Type B pancreatic cell (in vitro differentiated cells): Measurements from ENCODE around the gene RPRD2. TPM values are rescaled to one million over a fixed set of nuclear protein-coding genes. Genes with fewer than 3 reads are reported as not detected.
"Not testable (repeated sequence)": the region's sequence is repeated elsewhere in the genome, so short reads cannot be mapped to it uniquely, and the experiment has no call there.

Source experiments
- DNase-seq: peaks from one replicate; pipeline ENCODE4 v3.0.0; 2021; ENCODE audit warnings: mixed read lengths; ENCODE audit not compliant: unreplicated experiment; ENCODE audit errors: extremely low spot score
- H3K27ac Mint-ChIP-seq: 2 replicates; pipeline ENCODE4 v1.8.0; 2021; ENCODE audit warnings: mild to moderate bottlenecking, mixed read lengths
- H3K27me3 Mint-ChIP-seq: 2 replicates; pipeline ENCODE4 v1.8.0; 2021; ENCODE audit warnings: mixed read lengths
- H3K36me3 Mint-ChIP-seq: 2 replicates; pipeline ENCODE4 v1.8.0; 2021; ENCODE audit warnings: mixed read lengths
- H3K4me1 Mint-ChIP-seq: one replicate; pipeline ENCODE4 v1.8.0; 2021; ENCODE audit warnings: mixed read lengths; ENCODE audit not compliant: unreplicated experiment
- H3K4me3 Mint-ChIP-seq: 2 replicates; pipeline ENCODE4 v1.8.0; 2021; ENCODE audit warnings: mild to moderate bottlenecking, mixed read lengths
- H3K9me3 Mint-ChIP-seq: 2 replicates; pipeline ENCODE4 v1.8.0; 2021; ENCODE audit warnings: mixed read lengths
- total RNA-seq: library from RNA; stranded (reverse); gene quantifications from 2 replicates; pipeline ENCODE4 v1.2.1, GENCODE V29; 2021; ENCODE audit warnings: low replicate concordance
- TF ChIP-seq, protein P1 (sequence below): fragments of 200-600 bp; sonication (generic); conservative IDR thresholded peaks from 2 replicates; pipeline ENCODE4 v1.5.0; 2021; ENCODE audit warnings: antibody characterized with exemption, mild to moderate bottlenecking

The RPRD2 gene
- total RNA-seq, 1 donor from 2014 or later = 37.8 TPM

DNA sequence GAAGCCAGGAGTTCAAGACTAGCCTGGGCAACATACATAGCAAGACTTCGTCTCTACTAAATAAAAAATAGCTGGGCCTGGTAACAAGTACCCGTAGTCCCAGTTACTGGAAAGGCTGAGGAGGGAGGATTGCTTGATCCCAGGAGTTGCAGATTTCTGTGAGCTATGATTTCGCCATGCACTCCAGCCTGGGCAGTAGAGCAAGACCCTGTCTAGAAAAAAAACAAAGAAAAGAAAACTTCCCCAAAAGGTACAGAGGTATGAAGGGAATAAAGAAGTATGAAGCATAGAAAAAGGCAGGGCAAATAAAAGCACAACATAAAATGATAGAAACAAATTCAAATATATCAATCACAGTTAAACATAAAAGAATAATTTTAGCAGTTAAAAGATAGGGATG is 28.7 kb downstream of the RPRD2 start:
- Mint-ChIP-seq H3K27ac (no peak overlapping the region), H3K36me3 (peaks cover 16% of the 10 kb centered on the region), H3K4me3 (no peak overlapping the region), H3K4me1 (peaks cover 8% of the 10 kb centered on the region), H3K9me3 (peaks cover 5% of the 10 kb centered on the region), H3K27me3 (no peaks in the 10 kb centered on the region)
- TF ChIP-seq, protein P1, sequence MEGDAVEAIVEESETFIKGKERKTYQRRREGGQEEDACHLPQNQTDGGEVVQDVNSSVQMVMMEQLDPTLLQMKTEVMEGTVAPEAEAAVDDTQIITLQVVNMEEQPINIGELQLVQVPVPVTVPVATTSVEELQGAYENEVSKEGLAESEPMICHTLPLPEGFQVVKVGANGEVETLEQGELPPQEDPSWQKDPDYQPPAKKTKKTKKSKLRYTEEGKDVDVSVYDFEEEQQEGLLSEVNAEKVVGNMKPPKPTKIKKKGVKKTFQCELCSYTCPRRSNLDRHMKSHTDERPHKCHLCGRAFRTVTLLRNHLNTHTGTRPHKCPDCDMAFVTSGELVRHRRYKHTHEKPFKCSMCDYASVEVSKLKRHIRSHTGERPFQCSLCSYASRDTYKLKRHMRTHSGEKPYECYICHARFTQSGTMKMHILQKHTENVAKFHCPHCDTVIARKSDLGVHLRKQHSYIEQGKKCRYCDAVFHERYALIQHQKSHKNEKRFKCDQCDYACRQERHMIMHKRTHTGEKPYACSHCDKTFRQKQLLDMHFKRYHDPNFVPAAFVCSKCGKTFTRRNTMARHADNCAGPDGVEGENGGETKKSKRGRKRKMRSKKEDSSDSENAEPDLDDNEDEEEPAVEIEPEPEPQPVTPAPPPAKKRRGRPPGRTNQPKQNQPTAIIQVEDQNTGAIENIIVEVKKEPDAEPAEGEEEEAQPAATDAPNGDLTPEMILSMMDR = no peak
- no peak for DNase-seq

DNA sequence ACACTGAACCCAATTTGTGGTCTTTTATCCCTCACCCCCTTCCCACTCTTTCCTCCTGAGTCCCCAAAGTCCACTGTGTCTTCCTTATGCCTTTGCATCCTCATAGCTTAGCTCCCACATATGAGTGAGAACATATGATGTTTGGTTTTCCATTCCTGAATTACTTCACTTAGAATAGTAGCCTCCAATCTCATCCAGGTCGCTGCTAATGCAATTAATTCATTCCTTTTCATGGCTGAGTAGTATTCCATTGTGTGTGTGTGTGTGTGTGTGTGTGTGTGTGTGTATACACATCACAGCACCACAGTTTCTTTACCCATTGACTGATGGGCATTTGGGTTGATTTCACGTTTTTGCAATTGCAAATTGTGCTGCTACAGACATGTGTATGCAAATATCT is 31.2 kb downstream of the RPRD2 start:
- not testable (repeated sequence) for H3K4me3 Mint-ChIP-seq, DNase-seq, H3K9me3 Mint-ChIP-seq, H3K4me1 Mint-ChIP-seq, H3K27me3 Mint-ChIP-seq
- peaks cover 22% of the 10 kb centered on the region for H3K36me3 Mint-ChIP-seq
- H3K27ac Mint-ChIP-seq = peak overlapping the region; percentile 13

DNA sequence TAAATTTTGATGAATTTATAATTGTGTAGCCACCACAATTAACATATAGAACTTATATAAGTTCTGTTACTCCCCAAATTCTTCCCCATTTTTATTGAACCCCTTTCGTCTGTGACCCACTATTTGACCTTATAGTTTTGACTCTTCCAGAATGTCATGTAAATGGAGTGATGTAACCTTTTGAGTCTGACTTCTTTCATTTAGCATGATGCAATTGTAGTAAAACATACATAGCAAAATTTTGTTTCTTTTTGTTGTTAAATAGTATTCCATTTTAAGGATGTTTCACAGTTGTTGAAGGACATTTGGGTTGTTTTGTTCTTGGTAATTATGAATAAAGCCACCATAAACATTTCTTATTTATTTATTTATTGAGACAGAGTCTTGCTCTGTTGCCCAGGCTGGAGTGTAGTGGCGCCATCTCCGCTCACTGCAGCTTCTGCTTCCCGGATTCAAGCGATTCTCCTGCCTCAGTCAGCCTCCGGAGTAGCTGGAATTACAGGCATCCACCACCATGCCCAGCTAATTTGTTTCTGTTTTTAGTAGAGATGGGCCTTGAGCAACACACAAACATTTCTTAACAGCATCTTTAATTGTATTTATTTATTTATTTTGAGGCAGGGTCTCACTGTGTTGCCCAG is 33.6 kb downstream of the RPRD2 start:
- TF ChIP-seq, protein P1 = no peak
- DNase-seq = no peak
- Mint-ChIP-seq H3K27me3 (no peaks in the 10 kb centered on the region), H3K27ac (no peak overlapping the region), H3K4me3 (no peak overlapping the region), H3K36me3 (peaks cover 27% of the 10 kb centered on the region), H3K4me1 (no peaks in the 10 kb centered on the region), H3K9me3 (peaks cover 13% of the 10 kb centered on the region)

DNA sequence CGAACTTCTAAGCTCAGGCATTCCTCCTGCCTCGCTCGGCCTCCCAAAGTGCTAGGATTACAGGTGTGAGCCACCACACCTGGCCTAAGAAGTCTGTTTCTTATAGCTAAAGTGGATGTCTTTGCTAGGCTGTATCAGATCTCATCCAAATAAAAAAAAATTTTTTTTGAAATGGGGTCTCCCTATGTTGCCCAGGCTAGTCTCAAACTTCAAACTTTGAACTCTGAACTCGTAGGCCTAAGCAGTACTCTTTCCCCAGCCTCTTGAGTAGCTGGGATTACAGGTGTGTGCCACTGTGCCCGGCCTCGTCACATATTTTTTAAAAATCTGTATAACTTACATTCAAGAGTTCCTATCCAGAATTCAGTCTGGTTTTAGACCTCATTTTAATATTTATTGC is 40.5 kb downstream of the RPRD2 start:
- H3K27ac Mint-ChIP-seq = peak overlapping the region; percentile 15
- H3K9me3 Mint-ChIP-seq = peaks cover 8% of the 10 kb centered on the region
- peaks cover 19% of the 10 kb centered on the region for H3K36me3 Mint-ChIP-seq
- H3K27me3 Mint-ChIP-seq = no peaks in the 10 kb centered on the region
- peaks cover 9% of the 10 kb centered on the region for H3K4me1 Mint-ChIP-seq
- DNase-seq = no peak
- H3K4me3 Mint-ChIP-seq = no peak overlapping the region
- TF ChIP-seq, protein P1 = no peak

DNA sequence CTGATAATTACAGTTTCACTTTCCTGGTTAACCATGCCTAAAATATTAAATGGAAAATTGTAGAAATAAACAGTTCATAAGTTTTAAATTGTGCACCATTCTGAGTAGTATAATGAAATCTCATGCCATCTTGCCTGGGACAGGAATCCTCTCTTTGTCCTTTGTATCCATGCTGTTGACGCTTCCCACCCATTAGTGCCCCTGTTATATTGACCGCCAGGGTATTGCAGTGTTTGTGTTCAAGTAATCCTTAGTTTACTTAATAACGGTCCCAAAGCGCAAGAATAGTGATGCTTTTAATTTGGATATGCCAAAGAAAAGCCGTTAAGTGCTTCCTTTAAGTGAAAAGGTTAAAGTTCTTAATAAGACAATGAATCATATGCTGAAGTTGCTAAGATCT is 41.7 kb downstream of the RPRD2 start:
- DNase-seq = no peak
- H3K4me3 Mint-ChIP-seq = no peak overlapping the region
- no peaks in the 10 kb centered on the region for H3K27me3 Mint-ChIP-seq
- no peaks in the 10 kb centered on the region for H3K9me3 Mint-ChIP-seq
- H3K4me1 Mint-ChIP-seq = peaks cover 19% of the 10 kb centered on the region
- peaks cover 7% of the 10 kb centered on the region for H3K36me3 Mint-ChIP-seq
- TF ChIP-seq, protein P1 = no peak
- H3K27ac Mint-ChIP-seq = no peak overlapping the region

DNA sequence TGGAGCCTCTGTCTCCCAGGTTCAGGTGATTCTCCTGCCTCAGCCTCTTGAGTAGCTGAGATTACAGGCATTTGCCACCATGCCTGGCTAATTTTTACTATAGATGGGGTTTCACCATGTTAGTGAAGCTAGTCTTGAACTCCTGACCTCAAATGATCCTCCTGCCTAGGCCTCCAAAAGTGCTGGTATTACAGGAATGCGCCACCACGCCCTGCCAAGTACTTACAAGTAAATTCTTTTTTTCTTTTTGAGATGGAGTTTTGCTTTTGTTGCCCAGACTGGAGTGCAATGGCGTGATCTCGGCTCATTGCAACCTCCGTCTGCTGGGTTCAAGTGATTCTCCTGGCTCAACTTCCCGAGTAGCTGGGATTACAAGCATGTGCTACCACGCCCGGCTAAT is 42.5 kb downstream of the RPRD2 start:
- no peaks in the 10 kb centered on the region for H3K27me3 Mint-ChIP-seq
- no peak for DNase-seq
- peaks cover 7% of the 10 kb centered on the region for H3K36me3 Mint-ChIP-seq
- TF ChIP-seq, protein P1 = no peak
- H3K4me1 Mint-ChIP-seq = peaks cover 19% of the 10 kb centered on the region
- H3K27ac Mint-ChIP-seq = no peak overlapping the region
- no peak overlapping the region for H3K4me3 Mint-ChIP-seq
- H3K9me3 Mint-ChIP-seq = no peaks in the 10 kb centered on the region
